ENCODE results near the gene MOSMO.
"Not testable (repeated sequence)": the region's sequence is repeated elsewhere in the genome, so short reads cannot be mapped to it uniquely, and the experiment has no call there.

The MOSMO gene

DNA sequence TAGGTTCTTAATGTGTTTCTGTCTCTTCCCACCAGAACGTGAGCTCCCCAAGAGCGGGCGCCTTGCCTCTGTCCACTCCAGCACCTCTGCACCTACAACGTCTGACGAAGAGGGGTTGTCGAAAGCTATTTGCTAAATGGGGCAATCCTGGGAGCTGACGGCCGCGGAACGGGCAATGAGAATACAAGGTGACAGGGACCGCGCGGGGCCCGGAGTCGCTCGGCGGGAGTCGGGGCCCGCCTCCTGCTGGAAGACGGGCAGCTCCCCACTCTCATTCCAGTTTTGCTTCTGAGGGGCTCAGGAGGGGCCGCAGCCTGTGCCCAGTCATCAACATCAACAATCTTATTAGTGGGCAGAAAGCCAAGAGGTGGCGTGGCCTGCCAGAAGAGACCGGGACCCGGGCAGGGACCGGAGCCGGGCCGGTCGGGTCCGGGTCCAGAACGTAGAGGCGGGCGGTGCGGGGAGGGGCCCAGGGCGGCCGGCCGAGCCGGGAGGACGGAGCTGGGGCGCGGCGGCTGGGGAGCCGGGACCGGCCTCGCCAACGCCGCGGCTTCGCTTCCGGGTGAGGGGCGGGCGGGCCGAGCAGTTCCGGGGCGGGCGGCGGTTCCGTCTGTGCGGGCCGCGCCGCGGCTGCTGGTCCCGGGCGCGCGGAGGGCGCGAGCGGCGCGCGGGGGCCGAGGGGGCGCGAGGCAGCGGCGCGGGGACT is at the start of gene MOSMO:
TSS of gene MOSMO (plus strand) at position 603 of the 706 bp plus-strand sequence. CDS start 191 bp downstream, outside the sequence.
- no peak for DNase-seq

DNA sequence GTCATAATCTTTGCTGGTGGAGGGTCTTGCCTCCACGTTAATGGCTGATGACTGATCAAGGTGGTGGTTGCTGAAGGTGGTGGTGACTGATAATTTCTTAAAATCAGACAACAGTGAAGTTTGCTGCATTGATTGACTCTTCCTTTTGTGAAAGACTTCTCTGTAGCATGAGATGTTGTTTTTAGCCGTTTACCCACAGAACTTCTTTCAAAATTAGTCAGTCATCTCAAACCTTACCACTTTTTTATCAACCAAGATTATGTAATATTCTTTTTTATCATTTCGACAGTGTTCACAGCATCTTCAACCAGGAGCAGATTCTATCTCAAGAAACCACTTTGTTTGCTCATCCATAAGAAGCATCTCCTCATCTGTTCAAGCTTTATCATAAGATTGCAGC is 48.9 kb upstream of the MOSMO start:
- no peak for DNase-seq

DNA sequence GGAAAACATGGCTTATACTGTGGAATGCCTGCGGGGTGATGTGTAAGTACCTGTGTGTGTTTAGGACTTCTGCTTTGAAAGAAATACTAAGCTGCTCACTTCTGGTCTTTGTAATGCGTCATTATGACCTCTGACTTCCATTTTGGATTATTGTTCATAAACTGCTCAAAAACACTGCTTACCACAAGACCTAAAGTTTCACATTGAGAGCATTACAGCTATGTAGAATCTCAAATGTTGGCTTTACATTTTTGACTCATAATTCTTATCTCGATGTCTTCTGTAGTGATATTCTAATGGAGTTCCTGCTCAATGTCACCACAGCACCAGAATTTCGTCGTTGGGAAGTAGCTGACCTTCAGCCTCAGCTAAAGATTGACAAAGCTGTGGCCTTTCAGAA is 45.4 kb upstream of the MOSMO start:
- DNase-seq, result no peak

DNA sequence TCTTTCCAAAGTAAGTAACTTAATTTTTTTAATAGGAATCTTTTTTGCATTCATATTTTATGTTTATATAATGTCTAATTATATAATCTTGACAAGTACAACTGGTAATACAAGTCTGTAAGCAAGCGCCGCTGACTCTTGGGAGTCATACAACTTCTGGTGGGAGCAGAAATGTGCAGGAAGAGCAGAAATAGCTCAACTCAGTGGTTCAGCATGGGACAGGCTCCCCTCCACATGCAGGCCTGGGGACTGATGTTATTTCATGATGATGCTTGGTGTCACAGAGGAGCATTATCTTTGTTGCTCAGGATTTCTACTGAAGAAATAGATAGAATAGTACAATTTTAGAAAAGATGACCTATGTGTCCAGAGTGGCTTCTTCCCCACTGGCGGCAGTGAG is 44.0 kb upstream of the MOSMO start:
- no peak for DNase-seq

DNA sequence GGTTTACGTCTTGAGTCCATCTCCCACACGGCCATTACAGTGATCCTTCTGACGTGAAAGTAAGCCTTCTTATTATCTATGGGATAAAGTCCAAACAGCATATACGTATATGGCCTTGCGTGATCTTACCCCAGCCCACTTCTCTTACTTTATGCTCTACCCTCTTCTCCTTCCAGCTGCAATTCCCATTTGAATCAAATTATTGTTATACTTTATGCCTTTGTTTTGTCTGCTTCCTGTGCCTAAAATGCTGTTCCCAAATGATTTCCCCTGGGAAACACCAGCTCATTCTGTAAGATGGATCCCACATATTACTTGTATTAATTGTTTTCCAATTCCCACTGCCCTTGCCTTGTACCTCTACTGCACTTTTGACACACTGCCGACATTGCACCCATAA is 43.6 kb upstream of the MOSMO start:
- no peak for DNase-seq

DNA sequence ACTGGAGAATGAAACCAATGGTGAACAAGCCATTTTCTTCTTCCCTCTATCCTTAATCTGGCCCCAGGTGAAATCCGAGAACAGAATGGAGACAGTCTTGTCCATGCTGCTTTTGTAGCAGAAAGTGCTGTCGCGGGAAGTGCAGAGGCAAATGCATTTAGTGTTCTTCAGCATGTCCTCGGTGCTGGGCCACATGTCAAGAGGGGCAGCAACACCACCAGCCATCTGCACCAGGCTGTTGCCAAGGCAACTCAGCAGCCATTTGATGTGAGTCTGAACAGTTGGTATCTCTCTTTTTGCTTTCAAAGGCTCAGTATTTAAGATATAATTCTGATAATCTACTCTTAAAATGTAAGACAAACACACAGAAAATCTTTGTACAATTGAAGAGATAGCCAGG is 36.1 kb upstream of the MOSMO start:
- no peak for DNase-seq

DNA sequence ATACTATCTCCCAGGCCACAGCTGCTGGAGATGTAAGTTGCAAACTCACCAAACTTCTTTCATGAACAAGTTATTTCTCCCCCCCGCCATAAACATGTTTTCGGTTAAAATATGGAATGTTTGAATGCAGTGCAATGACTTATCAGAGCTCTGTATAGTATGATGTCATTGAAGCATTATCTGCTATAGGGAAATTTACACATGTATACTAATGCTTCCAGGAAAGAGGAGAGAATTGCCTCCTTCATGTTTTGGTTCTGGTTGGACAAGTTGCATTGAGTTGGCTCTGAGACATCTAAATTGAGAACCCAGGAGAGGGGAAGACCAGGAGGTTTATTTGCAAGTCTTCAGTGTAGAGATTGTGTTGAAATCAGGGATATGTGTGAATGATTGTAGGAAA is 34.0 kb upstream of the MOSMO start:
- no peak for DNase-seq

DNA sequence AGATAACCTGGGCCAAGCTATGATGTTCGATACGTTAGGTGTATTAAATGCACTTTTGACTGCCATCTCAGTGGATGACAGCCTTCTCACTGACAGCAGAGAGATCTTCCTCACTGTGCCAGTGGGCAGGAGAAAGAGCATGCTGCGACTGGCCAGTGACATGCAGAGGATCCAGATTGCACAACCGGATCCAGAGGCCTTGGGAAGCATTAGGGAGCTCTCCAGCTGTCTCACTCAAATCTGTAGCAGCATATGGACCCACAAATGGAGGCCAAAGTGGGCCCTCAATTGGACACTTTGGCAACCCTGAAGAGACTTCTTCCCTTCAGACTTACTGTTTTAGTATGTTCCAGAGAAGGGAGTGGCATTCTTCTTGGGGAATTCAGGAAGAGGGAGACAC is 27.9 kb upstream of the MOSMO start:
- no peak for DNase-seq

DNA sequence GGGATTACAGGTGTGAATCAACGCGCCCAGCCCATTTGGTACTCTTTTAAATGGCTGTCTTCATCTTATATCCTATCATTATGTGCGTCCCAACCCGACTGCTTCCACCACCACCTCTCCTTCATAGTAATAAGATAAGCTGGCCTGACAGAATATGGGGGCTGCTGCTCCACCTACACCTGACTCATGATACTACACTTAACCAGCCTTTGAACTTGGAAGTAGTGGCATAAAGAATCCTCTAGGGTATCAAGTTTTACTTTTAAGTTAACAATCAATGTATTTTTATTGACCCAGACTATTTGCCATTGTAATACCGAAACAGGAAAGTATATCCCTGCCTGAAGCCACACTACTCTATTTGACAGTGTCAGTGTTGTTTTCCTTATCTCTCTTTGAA is 25.8 kb upstream of the MOSMO start:
- DNase-seq, result no peak

DNA sequence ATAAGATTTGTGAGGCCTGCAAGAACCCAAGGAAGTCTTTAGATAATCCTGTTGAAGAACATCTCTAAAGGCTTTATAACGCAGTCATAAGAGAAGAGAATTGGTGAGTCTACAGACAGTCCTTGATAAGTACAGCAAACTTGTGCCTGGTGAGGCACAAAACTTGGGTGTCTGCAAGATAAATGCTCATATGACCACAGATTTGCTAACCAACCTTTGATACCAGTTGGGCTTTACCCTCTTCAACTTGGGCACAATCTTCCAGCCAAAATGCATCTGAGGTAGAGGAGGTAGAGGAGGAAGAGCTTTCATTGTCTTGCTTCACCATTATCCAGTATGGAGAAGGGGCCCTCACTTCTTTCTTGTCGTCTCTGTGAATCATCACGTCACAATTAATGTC is 23.8 kb upstream of the MOSMO start:
- DNase-seq, result no peak

DNA sequence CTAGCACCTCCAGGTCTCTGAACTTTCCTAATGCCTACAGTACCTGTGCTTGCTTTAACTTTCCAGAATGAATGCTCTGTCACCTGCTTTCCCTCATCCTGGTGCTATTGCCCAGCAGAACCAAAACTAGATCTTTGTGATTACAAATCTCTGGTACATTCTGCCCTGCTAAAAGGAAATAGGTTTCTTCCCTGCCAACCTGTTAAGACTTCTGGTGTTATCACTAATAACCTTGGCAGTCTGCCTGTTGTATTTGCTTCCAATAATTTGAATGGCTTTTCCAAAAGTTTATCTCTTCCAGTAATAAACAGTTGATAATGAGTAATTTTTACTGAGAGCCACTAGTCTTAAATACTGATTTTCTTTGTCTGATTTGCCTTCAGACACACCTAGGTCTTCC is 22.4 kb upstream of the MOSMO start:
- DNase-seq, result no peak

DNA sequence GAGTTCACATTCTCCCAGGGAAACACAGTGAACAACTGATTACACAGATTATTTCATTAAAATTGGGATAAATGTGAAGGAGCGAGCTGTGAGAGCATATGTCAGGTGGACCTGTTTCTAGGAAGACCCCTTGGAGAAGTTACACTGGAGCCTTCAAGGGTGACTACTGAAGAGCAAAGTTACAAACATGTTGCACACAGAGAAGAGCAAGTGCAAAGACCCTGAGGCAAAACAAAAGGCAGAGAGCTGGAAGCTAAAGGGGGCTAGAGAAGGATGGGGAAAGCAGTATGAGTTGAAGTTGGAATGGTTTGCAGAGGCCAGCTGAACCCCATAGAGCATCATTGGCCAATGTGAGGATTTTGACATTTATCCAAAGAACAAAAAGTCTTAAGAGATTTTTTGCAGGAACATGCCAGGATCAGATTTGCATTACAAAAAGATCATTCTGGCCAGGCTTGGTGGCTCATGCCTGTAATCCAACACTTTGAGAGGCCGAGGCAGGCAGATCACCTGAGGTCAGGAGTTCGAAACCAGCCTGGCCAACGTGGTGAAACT is 21.1 kb upstream of the MOSMO start:
- no peak for DNase-seq

DNA sequence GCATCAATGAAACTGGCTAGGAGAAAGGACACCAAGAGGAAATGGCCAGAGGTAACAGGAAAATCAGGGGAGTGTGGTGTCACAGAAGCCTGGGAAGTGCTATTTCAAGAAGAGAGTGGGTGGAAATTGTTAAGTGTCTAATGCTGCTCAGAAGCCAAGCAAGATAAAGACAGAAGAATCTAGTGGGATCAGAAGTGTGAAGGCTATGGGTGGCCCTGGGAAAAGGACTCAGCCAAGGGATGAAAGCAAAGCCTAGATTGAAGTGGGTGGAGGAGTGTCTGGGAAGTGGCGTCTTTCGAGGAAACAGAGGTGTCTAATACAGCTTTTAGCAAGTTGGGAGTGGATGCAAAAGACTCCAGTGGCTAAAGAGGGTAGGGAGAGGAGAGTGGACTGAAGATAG is 20.4 kb upstream of the MOSMO start:
- no peak for DNase-seq

DNA sequence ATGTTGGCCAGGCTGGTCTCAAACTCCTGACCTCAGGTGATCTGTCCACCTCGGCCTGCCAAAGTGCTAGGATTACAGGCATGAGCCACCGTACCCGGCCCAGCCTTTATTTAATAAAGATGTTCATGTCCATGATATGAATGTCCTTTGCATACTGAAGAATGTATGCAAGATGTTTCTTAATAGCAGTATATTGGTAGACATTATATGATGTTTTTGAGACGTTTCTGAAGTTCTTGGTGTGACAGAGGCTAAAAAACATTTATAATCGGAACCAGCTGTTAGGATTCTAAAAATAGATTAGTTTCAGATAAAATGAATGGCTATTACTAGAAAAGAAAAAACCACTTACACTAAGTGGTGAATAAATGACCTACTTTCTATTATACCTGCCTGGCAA is 18.8 kb upstream of the MOSMO start:
- DNase-seq, result no peak

DNA sequence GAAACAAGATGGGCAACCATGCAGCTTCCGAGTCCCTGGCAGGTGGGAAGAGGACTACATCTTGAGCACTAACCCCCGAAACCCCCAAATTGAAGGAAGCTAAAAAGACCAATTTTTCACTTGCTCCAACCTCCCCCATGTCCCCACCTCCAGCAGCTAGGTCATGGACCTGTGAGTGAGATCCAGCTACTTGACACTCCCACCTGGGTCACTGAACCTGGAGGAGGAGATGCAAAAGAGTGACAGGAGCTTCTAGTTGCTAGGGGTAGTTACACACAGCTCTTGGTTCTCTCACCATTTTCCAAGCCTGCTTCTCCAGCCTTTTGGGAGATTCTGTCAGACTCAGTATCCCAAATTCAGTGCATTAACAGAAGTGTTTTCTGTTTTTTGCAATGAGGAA is 18.2 kb upstream of the MOSMO start:
- no peak for DNase-seq

DNA sequence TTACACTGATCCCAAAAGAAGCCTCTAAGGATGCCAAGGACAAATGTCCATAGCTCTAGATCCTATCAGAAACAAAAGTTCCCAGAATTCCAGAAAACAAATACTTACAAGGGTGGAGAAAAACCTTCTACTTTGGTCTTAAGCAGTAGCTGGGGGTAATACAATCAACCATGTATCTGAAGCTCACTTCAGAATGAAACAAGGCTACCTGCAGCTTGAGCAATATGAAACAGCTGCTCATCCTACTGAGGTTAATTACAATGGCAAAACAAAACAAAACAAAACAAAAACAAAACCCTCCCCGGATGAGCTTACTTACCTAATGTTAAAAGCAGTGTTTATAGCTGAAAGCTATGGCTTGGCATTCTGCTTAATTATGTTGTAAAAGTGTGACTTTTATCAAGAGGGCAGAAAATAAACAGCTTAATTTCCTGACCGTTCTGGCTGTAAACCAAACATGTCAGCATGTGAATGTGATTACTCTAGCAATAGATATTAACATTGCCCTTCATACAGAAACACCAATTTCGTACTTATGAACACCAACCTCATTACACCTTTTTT is 17.4 kb upstream of the MOSMO start:
- DNase-seq, result no peak

DNA sequence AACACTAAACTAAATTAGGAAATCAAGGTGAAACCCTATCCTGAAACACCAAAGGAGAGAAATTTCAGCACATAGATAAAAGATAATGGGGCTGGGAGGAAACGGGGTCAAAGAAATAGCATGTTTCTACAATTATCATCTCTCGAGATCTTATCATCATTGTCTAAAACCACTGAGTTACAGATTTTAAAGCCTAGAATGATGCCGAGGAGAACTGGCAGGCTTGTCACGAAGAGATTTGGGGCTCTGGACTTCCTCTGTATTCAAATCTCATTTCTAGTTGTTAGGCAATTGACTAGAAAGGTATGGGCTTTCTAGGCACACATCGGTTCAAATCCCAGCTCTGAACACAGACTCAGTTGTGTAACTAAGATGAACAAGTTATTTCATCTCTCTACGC is 16.3 kb upstream of the MOSMO start:
- no peak for DNase-seq

DNA sequence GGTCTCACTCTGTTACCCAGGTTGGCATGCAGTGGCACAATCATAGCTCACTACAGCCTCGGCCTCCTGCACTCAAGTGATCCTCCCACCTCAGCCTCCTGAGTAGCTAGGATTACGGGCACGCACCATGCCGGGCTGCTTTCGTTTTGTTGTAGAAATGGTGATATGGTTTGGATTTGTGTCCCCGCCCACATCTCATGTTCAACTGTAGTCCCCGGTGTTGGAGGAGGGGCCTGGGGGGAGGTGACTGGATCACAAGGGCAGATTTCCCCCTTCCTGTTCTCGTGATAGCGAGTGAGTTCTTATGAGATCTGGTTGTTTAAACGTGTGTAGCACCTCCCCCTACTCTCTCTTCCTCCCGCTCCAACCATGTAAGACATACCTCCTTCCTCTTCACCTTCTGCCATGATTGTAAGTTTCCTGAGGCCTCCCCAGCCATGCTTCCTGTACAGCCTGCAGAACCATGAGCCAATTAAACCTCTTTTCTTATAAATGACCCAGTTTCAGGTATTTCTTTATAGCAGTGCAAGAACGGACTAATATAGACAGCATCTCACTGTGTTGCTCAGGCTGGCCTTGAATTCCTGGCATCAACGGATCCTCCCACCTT is 12.9 kb upstream of the MOSMO start:
- DNase-seq, result no peak

DNA sequence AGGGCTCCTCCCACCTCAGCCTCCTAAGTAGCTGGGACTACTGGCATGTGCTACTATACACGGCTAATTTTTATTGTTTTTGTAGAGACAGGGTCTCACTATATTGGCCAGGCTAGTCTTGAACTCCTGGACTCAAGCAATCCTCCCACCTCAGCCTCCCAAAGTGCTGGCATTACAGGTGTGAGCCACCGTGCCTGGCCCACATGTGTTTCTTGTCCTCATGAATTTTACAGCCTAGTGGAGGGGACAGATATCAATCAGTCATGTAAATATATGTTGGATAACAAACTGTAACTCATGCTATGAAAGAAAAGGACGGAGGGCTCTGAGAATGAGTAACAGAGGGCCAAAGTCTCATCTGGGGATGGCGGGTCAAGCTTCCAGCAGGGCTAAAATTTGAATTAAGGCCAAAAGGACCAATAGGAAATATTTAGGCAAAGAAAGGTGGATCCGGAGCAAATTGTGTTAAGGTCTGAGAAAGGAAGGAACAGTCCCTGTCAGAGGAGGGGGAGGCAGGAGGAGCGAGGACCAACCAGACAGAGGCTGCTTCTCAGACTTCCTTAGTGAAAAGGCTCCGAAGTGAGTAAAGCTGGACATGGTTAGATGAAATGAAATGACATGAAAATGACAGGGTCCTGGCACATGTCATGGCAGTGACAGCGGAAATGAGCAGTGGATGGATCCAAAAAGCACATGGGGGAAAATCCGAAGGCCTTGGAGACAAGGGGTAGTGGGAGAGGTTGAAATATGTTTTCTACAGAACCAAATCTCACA is 10.8 kb upstream of the MOSMO start:
- DNase-seq, result no peak

DNA sequence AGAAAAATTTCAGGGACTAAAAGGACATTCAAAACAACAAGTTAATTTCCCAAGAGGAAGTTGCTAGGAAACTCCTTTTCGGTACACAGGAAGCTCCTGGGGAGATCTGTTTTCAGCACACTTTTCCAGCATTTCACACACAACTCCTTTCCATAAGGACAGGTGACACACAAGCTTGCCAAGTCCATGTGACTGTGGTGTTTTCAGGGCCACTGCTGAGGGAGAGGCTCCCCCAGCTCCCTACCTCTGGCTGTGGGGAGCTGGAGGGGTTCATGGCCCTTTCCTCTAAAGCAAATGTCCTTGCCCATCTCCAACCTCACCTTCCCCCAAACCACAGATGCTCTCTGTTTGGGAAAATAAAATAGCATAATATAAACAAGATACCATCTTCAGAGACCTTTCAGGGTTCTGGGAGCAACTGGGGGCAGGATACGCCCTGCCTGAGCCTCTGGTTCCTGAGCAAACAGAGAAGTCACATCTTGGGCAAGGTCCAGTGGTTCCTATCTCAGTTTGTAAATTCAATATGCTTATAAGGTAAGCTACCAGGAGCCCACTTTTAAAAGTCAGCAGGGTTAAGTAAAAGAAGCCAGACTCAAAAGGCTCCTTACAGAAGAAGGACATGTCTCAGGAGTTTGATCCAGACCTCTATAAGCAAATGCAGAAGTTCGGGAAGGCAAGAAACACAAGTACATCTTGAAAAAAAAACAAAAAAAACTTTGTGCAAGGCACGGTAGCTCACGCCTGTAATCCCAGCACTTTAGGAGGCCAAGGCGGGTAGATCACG is 10.0 kb upstream of the MOSMO start:
- DNase-seq, result no peak

DNA sequence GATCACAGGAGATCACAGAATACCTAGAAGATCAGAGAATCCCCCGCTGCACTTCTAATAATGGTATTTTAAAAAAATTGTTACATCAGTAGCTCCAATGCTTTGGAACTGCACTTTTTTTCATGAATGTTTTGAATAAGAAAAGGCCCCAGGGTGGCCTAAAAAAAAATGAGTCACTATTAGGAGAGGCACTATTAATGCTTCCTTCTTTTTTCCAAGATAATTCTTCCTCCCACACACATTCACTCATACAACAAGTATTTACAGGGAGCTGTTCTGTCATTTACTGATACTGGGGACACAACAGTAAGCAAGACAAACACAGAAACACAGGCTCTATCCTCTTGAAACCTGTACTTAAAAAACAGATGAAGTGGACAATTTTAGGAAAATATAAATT is 6.3 kb upstream of the MOSMO start:
- no peak for DNase-seq

DNA sequence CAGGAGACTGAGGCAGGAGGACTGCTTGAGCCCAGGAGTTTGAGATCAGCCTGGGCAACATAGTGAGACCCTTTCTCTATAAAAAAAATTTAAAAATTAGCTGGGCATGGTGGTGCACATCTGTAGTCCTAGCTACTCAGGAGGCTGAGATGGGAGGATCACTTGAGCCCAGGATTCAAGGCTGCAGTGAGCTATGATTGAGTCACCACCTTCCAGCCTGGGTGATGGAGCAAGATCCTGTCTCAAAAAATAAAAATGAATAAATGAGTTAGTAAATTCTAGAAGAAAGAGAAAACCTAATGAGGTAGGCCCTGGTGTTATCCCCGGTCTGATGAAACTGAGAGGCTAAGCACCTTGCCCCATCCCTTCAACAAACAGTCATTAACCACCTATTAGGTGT is 5.9 kb upstream of the MOSMO start:
- not testable (repeated sequence) for DNase-seq

DNA sequence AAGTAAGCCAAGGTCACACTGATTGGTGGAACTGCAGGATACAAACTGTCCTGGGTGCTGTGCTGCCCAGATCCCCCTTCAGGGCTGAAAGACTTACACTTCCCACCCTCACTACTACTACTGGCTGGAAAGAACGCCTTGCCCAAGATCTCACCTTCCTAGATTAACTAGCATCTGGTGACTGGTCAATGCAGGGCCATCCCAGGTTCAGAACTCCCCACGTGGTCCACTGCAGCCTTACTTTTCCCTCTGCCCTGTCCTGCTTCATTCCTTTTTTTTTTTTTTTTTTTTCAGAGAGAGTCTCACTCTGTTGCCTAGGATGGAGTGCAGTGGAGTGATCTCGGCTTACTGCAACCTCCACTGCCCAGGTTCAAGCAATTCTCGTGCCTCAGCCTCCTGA is 4.7 kb upstream of the MOSMO start:
- no peak for DNase-seq
